A673 (cell line): ENCODE results near the gene SHOC2.

ENCODE experiments used
- EZH2 ChIP-seq: fragments of 200-600 bp; sonication (generic); IDR thresholded peaks from 2 replicates; pipeline ENCODE4 v1.6.1; 2017; ENCODE audit warnings: borderline replicate concordance, low read depth, mild to moderate bottlenecking, mixed read lengths, antibody characterized with exemption, low read length; ENCODE audit not compliant: poor library complexity, severe bottlenecking
- TF ChIP-seq, protein P1 (sequence below): fragments of 300-800, 200-600 bp; sonication (generic); conservative IDR thresholded peaks from 2 replicates; pipeline ENCODE4 v1.5.1; 2017; ENCODE audit warnings: low read depth, mild to moderate bottlenecking, antibody characterized with exemption, low read length, moderate library complexity, mixed read lengths

DNA sequence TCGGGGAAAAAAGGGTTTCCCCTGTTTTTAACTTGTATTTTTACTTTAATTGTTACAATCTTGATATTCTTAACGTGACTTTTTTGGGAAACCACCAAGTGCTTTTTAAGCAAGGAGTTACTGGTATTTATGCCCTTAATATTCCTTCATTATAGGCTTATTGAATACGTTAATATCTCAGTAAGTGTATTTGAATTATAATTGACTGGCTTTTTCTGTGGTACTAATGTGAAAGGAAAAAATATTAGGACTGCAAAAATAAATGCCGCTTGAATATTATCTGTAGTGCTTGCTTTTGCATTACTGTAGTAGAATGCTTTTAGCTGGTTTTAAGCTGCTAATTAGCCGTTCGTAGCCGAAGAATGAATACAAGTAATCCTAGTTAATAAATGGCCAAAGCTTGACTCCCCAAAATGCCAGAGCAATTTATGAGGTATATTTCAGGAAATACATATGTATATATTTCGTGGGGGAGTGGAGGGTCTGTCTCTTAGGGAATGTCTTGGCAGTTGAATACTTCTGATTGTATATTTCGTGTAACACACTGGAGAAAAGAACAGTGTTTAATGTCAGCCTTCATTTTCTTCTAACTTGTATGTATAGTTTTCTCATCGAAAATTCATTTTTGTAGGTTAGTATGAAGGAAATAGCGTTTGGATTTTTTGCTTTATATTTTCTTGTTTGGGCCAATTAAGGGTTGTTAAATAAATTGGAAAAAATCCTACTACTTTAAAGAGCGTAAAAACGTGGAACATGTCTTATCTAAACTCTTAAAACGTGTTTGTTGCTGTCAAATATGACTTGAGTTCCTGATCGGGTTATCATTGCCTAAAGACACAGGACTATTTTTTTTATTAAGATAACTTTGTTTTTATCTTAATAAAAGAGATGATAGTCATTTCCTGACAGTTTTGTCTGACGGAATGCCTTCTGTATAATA is 46.1 kb upstream of the SHOC2 start:
- TF ChIP-seq, protein P1, sequence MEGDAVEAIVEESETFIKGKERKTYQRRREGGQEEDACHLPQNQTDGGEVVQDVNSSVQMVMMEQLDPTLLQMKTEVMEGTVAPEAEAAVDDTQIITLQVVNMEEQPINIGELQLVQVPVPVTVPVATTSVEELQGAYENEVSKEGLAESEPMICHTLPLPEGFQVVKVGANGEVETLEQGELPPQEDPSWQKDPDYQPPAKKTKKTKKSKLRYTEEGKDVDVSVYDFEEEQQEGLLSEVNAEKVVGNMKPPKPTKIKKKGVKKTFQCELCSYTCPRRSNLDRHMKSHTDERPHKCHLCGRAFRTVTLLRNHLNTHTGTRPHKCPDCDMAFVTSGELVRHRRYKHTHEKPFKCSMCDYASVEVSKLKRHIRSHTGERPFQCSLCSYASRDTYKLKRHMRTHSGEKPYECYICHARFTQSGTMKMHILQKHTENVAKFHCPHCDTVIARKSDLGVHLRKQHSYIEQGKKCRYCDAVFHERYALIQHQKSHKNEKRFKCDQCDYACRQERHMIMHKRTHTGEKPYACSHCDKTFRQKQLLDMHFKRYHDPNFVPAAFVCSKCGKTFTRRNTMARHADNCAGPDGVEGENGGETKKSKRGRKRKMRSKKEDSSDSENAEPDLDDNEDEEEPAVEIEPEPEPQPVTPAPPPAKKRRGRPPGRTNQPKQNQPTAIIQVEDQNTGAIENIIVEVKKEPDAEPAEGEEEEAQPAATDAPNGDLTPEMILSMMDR: no peak
- no peak for TF ChIP-seq EZH2
